ENCODE measurements around the gene RASA1. TPM values are rescaled to one million over a fixed set of nuclear protein-coding genes. Genes with fewer than 3 reads are reported as not detected.
A peak's percentile ranks its signal among the peaks of the same experiment; 100 is the strongest.
"Not testable (repeated sequence)": the region's sequence is repeated elsewhere in the genome, so short reads cannot be mapped to it uniquely, and the experiment has no call there.

The RASA1 gene
- total RNA-seq, 1 experiment from 2014 or later: 27.7 TPM

DNA sequence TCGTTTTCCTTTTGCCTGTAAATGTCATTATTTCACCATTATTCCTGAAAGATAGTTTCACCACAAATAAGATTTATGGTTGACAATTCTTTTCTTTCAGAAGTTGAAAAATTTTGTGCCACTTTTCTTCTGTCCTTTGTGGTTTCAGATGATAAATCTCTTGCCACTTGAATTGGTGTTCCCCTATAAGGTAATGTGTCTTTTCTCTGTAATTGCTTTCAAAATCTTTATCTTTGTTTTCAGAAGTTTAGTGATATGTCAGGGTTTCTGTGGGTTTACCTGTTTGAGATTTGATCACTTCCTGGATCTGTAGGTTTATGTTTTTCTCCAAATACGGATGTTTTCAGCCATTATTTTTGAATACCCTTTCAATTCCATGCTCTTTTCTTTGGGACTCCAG lies 14.6 kb downstream of the RASA1 start:
- no peak for DNase-seq (ENCODE audit: low spot score)

DNA sequence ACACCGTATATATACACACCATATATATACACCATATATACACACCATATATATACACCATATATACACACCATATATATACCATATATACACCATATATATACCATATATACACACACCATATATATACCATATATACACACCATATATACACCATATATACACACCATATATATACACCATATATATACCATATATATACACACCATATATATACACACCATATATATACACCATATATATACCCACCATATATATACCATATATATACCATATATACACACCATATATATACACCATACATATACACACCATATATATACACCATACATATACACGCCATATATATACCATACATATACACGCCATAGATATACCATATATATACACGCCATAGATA lies 19.6 kb downstream of the RASA1 start:
- DNase-seq (ENCODE audit: low spot score): not testable (repeated sequence)

DNA sequence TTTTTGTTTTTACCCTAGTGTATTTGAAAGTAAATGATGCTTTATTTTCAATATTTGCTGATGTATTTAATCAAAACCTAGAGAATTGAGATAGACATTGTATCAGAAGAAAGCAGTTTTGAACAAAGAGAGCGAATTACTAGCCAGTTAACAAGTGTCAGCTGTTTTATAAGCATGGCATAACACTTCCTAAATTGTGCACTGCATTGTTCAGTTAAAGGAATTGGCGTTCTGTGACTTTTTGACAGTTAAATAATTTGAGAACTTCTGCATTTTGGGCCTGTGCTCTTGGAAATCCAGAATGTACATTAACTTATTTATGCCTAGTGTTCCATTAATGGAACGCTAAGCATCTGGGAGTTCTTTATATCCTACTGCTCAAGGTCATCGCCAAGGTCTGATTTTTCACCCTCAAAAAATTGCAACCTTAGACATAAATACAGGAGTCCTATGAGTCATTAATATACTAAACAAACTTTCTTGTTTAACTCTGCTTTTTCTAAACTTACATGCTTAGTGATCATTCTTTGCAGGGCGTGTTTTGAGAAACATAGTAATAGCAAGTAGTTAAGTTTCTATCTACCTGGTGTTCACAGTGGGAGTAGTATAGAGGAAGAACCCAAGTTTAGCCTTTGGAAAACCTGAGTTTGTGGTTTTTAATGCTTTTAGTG lies 31.1 kb downstream of the RASA1 start:
- no peak for DNase-seq (ENCODE audit: low spot score)

DNA sequence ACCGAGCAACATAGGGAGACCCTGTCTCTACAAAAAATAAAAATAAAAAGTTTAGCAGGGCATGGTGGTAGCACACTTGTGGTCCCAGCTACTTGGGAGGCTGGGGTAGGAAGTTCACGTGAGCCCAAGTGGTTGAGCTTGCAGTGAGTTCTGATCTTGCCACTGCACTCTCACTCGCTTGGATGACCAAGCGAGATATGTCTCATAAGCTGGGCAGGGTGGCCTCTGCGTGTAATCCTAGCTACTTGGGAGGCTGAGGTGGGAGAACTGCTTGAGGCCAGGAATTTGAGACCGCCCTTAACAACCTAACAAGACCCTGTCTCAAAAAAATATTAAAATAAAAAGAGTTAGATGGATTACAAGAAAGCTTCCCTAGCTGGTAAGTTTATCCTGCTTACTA lies 32.5 kb downstream of the RASA1 start:
- no peak for DNase-seq (ENCODE audit: low spot score)

DNA sequence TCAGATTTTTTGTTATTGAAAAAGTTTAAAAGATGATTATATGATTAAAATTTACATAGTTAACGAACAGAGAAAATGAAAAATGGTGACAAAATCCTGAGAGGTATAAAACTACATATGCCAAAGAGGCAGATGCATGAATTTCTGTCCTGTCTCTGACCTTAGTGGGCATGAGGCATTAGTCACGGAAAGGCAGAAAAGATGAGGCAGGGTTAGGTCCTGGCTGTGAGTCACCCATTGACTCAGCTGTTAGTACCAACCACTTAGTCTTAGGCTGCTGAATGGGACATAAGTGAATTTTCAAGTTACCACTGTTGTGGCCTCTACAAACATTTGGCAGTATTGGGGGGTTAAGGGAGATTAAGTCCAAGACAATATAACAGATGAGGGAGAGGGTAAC lies 33.1 kb downstream of the RASA1 start:
- peak; percentile 57 for DNase-seq (ENCODE audit: low spot score)

DNA sequence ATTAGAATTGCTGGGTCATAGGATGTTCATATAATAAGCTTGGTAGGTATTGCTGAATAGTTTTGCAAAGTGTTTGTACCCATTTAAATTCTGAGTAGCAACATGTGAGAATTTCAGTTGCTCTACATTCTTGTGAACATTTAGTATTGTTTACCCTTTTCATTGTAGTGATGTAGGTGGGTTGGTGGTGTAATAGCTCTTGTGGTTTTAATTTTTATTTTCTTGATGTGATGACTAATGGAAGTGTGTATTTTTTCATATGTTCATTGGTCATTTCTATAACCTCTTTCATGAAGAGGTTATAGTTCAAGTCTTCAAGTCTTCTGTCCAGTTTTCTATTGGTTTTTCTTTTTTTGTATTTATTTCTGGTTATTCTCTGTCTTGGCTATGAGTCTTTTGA lies 34.4 kb downstream of the RASA1 start:
- DNase-seq (ENCODE audit: low spot score): no peak

DNA sequence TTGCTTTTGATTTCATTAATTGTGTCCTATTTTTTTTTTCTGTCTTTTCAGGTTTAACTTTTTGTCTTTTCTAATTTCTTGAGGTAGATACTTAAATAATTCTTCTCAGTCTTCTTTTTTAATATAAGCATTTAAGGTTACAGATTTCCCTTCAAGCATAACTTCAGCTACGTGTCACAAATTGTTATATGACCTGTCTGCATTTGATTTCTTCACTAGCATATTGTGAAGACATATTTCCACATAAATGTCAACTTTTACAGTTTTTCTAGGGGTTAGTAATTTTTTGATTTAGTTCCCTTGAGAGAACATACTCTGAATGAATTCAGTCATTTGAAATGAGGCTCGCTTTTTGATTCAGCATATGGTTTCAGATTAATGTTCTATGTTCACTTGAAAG lies 35.6 kb downstream of the RASA1 start:
- no peak for DNase-seq (ENCODE audit: low spot score)

DNA sequence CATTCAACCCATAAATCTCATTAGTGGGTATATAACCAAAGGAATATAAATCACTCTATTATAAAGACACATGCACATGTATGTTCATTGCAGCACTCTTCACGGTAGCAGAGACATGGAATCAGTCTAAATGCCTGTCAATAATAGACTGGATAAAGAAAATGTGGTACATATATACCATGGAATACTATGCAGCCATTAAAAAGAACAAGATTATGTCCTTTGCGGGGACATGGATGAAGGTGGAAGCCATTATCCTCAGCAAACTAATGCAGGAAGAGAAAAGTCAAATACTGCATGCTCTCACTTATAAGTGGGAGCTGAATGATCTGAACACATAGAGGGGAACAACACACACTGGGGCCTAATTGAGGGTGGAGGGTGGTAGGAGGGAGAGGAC lies 38.4 kb downstream of the RASA1 start:
- not testable (repeated sequence) for DNase-seq (ENCODE audit: low spot score)

DNA sequence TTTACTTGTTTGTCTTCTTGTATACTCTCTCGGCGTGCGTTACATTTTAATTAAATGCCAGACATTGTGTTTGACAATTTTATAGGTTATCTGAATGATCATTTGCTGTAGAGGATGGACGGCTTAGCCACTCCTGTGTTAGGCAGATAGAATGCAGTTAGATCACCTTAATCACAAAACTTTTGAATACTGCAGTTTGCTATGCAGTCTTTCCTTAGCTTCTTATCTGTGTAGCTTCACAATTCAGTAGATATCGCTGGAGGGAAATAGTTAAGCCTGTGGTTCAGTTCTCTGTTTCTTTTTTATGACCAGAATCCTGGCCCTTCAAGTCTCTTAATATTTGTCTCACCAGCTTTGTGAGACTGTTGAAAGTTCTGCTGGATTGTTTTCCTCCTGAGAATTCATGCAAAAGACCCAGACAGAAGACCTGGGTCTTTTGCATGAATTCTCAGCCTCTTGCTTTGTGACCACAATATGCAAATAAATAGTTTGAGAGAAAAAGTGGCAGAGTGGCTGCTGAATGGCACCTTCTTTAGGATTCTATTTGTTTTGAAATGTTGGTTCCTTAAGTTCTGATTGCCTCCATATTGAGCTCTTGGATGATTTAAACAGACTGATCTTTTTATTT lies 40.2 kb downstream of the RASA1 start:
- DNase-seq (ENCODE audit: low spot score): no peak

DNA sequence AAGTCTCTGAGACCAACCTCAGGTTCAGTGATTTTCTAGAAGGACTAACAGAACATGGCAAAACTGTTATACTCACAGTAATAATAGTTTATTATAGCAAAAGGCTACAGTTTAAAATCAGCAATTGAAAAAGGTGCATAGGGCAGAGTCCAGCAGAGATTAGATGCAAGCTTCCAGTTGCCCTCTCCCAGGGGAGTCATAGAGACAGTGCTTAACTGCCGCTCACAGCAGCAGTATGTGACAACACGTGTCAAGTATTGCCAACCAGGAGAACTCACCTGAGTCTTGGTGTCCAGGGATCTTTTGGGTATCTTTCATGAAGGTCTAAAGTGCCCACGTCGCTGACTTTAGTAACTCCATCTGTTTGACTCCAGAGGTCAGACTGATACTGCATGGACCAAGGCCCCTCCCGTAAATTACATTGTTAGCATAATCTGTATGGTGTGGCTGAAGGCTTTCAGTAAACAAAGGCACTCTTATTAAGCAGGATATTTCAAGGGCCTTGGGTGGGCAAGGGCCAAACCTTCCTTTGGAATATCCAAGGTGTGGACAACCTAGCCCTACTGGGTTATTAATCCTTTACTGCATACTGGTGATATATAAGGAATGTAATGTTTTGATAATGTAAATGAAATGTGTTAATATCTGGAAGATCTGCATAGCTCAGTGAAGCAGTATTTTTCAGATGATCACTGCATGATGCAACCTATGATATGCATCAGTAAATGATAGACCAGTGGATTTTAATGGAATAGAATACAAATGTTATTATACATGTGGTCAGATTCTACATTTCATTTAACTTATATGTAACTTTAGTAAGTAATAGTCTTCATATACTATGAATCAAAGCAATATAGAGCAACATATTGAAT lies 44.0 kb downstream of the RASA1 start:
- DNase-seq (ENCODE audit: low spot score): no peak

DNA sequence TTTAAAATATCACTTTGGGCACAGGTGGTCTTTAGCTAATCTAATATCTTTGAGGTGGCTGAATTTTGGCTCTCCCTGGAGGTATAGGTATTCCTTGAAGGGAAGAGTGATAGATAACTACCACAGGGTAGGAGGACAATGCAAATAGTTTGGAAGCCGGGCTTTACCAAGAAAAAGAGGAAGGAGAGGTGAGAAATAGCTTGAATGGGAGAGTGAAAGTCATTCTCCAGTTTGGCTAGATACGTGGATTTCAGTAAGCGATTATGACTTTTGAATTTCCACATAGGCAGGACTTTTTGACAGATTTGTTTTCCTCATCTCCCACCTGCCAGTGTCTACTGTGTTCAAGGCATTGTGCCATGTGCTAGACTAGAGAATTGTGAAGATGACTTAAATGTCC lies 45.5 kb downstream of the RASA1 start:
- DNase-seq (ENCODE audit: low spot score): no peak

DNA sequence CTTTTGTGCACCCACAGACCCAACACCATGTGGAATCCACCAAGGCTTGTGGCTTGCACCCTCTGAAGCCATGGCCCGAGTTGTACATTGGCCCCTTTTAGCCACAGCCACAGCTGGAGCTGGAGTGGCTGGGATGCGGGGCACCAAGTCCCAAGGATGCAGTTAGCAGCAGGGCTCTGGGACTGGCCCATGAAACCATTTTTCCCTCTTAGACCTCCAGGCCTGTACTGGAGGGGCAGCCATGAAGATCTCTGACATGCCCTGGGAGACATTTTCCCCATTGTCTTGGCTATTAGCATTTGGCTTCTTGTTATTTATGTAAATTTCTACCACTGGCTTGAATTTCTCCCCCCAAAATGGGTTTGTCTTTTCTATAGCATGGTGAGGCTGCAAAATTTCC lies 51.8 kb downstream of the RASA1 start:
- no peak for DNase-seq (ENCODE audit: low spot score)

DNA sequence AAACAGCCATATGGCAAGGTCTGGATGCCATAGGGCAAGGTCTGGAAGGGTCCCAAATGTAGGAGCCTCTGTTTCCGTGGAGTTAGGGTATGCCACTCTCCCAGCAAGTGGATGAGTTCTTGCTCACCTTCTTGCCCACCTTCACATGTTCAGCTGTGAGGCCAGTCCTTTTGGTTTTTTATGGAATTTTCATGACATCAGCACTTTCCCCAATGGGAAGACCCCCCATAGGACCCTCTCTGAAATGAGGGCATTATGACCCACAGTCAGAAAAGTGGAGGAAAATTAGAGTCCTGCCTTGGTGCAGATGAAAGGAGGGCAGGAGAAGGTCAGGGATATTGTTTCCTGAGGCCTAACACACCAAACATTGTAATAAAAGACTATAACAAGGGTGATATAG lies 53.9 kb downstream of the RASA1 start:
- DNase-seq (ENCODE audit: low spot score): no peak

DNA sequence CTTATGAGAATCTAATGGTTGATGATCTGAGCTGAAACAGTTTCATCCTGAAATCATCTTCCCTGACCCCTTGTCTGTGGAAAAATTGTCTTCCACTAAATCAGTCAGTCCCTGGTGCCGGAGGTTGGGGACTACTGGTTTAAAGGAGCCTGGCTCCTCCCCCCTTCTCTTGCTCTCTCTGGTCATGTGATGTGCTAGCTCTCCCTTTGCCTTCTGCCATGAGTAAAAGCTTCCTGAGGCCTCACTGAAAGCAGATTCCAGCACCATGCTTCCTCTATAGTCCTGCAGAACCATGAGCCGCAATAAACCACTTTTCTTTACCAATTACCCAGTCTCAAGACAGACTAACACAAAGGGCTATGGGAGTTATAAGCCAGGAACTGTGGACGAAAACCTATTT lies 54.7 kb downstream of the RASA1 start:
- DNase-seq (ENCODE audit: low spot score): no peak

DNA sequence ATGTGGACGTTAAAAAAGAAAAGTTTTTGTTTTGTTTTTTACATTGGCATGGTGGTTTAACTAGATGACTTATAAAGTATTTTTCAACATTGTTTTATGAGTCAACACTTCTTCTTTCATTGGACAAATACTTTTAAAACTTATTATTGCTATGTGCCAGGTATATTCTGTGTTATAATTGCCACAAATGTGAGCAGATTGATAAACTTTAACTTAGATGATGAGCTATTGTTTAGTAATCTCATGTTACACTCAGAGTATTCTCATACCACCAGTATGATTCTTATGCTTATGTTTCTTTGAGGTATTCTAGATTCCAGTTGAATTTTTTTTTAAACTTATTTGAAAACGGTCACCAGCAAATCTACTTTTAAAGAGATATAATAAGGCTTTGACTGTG lies 60.3 kb downstream of the RASA1 start:
- DNase-seq (ENCODE audit: low spot score): no peak

DNA sequence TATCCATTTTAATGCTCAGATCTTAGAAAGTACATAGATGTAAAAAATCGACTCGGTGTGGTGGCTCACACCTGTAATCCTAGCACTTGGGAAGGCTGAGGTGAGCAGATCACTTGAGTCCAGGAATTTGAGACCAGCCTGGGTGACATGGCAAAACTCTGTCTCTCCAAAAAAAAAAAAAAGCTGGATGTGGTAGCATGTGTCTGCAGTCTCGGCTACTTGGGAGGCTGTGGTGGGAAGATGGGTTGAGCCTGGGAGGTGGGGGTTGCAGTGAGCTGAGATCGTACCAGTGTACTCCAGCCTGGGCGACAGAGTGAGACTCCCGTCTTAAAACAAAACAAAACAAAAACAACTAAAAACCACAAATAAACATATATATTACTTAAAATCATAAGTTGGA lies 61.4 kb downstream of the RASA1 start:
- no peak for DNase-seq (ENCODE audit: low spot score)

DNA sequence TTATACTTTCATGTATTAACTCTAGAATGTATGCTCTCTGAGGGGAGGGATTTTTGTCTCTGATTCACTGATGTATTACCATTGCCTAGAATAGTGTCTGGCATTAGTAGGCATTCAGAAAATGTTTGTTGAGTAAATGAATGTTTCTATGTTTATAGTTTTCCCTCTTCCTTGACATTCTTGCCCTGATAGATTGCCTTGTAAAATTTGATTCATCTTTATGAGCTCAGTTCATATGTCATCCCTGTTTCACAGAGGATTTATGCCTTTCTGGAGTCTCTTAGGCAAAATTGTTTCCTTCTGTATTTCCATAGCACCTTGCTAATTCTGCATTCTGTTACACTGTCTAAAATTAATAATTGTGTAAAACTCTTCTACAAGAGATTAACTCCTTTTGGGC lies 72.3 kb downstream of the RASA1 start:
- no peak for DNase-seq (ENCODE audit: low spot score)

DNA sequence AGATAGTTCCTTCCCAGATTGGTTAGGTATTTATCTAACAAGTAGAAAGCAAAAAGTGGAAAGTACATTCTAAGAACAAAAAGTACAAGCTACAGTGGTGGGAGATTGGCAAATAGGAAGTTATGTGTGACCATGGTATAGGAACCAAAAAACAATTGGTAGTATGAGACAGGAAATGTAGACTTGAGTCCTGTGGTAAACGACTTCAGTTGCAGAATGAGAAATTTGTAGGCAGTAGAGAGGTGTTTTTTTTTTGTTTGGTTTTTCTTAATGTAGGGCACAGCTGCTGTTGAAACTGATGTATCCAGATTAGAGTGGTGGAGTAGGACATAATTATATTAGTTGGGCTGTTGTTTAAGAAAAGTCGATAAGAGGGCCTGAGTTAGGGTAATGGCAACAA lies 73.0 kb downstream of the RASA1 start:
- no peak for DNase-seq (ENCODE audit: low spot score)

DNA sequence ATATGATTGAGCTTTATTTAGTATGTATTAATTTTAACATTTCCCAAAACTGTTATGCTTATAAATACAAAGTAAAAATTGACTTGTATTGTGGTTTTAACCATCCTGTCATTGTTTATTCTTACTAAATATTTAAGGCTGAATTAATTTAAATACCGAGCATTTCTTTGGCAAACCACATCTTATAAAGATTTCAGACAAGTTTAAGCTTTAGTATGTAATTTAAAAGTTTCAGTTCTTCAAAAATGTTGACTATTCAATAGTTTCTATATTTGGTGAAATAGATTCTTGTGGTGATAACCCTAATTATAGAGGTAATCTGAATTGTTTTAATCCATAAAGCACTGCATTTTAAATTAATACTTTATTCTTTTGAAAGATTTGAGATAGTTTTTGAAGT lies 79.6 kb downstream of the RASA1 start:
- DNase-seq (ENCODE audit: low spot score): no peak

DNA sequence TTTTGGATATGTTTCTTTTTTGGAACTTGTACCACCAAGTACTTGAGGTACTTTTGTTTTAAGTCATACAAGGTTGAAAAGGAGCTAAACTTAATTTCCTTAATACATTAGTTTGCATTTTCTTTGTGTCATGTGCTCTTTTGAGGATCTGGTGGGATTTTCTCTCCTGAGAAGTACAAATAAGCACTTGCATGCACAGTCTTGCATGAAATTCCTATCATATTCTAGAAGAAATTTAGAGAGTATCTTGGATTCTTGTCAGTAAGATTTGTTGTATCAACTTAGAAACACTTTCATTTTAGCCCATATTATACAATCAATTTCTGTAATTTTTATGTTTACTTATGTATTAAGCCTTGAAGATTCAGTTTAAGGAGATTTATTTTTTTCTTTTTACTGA lies 80.2 kb downstream of the RASA1 start:
- DNase-seq (ENCODE audit: low spot score): no peak

DNA sequence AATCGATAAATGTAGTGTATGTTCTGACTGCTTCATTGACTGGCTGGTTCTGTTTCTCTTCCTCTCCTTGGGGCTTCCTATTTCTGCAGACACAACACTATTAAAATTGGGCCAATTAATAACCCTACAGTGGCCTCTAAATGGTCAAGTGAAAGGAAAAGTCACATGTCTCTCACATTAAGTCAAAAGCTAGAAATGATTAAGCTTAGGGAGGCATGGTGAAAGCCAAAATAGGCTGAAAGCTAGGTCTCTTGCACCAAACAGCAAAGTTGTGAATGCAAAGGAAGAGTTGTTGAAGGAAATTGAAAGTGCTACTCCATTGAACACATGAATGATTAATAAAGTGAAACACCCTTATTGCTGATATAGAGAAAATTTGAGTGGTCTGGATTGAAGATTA lies 86.8 kb downstream of the RASA1 start:
- no peak for DNase-seq (ENCODE audit: low spot score)

DNA sequence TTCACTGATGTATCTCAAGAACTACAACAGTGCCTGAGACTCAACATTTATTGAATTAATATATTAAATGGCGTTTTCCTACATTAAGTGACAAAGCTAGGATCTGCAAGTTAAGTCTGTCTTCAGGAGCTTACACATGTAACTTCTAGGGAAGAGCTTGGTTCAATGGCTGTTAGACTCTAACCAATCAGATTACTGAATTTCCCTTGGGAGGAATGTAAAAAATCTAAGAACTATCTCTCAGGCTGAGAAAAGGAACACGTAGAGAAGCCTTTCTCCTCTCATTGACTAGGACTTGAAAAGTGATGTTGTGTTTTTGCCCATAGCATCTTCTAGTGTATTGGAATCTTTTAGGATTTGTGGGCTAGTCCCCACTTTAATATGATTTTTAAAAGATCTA lies 91.4 kb downstream of the RASA1 start:
- DNase-seq (ENCODE audit: low spot score): no peak

DNA sequence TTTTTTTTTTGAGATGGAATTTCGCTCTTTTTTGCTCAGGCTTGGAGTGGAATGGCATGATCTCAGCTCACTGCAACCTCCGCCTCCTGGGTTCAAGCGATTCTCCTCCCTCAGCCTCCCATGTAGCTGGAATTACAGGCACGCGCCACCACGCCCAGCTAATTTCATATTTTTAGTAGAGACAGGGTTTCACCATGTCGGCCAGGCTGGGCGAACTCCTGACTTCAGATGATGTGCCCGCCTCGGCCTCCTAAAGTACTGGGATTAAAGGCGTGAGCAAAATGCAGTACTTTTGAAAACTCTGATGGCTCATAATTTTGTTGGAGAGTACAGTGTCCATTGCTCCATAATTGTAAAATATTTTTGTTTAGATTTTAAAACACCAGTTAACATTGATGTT lies 92.4 kb downstream of the RASA1 start:
- DNase-seq (ENCODE audit: low spot score): no peak
